Activated effector memory CD4-positive, alpha-beta T cell treated with anti-CD3 and anti-CD28 coated beads, Interleukin-2, amount 50 U/mL, for 16 hours (primary cell): Measurements from ENCODE around the gene RBP3.
A peak's percentile ranks its signal among the peaks of the same experiment; 100 is the strongest.

Experiments used
- DNase-seq: peaks from one replicate; pipeline ENCODE4 v3.0.0-alpha.2; 2020

RBP3 gene

GRCh38 chr10:47337310-47337709 lies 10.9 kb upstream of the RBP3 start:
- DNase-seq: peak; percentile 16

- DNase-seq: peak; percentile 51
Measured at GRCh38 chr10:47339186-47339735, 8.9 kb upstream of the RBP3 start.

GRCh38 chr10:47339759-47340607 lies 8.2 kb upstream of the RBP3 start:
- peak; percentile 50 for DNase-seq

- peak; percentile 89 for DNase-seq
Measured at GRCh38 chr10:47340608-47341170, 7.5 kb upstream of the RBP3 start.

- DNase-seq: peak; percentile 30
Measured at GRCh38 chr10:47344996-47345870, 2.9 kb upstream of the RBP3 start.

- peak; percentile 36 for DNase-seq
Measured at GRCh38 chr10:47346581-47347302, 1.4 kb upstream of the RBP3 start.

- peak; percentile 22 for DNase-seq
Measured at GRCh38 chr10:47347303-47347675, 874 bp upstream of the RBP3 start.

GRCh38 chr10:47348661-47349470 lies 703 bp downstream of the RBP3 start:
- peak; percentile 58 for DNase-seq

- peak; percentile 55 for DNase-seq
Measured at GRCh38 chr10:47349516-47349915, 1.4 kb downstream of the RBP3 start.

GRCh38 chr10:47349941-47350371 lies 1.8 kb downstream of the RBP3 start:
- peak; percentile 59 for DNase-seq

GRCh38 chr10:47350671-47351640 lies 2.8 kb downstream of the RBP3 start:
- DNase-seq: peak; percentile 54

GRCh38 chr10:47351899-47352815 lies 4.0 kb downstream of the RBP3 start:
- peak; percentile 51 for DNase-seq

- peak; percentile 46 for DNase-seq
Measured at GRCh38 chr10:47353351-47353750, 5.2 kb downstream of the RBP3 start.

GRCh38 chr10:47354165-47354564 lies 6.0 kb downstream of the RBP3 start:
- peak; percentile 46 for DNase-seq

GRCh38 chr10:47354900-47355299 lies 6.7 kb downstream of the RBP3 start:
- DNase-seq: no peak

- no peak for DNase-seq
Measured at GRCh38 chr10:47356708-47357107, 8.5 kb downstream of the RBP3 start.

- DNase-seq: peak; percentile 57
Measured at GRCh38 chr10:47357131-47357582, 9.0 kb downstream of the RBP3 start.

- DNase-seq: peak; percentile 14
Measured at GRCh38 chr10:47357911-47358310, 9.7 kb downstream of the RBP3 start.

GRCh38 chr10:47358457-47358856 lies 10.3 kb downstream of the RBP3 start:
- DNase-seq: peak; percentile 34
